Activated T-helper 9 cell treated with anti-CD3 and anti-CD28 coated beads, Interleukin-2, amount 50 U/mL, for 16 hours (primary cell): Measurements from ENCODE around the gene NECAP2.
A peak's percentile ranks its signal among the peaks of the same experiment; 100 is the strongest.

Source experiments
- DNase-seq: peaks from one replicate; pipeline ENCODE4 v3.0.0-alpha.2; 2020; ENCODE audit warnings: low read depth

Gene NECAP2, protein sequence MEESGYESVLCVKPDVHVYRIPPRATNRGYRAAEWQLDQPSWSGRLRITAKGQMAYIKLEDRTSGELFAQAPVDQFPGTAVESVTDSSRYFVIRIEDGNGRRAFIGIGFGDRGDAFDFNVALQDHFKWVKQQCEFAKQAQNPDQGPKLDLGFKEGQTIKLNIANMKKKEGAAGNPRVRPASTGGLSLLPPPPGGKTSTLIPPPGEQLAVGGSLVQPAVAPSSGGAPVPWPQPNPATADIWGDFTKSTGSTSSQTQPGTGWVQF

DNA sequence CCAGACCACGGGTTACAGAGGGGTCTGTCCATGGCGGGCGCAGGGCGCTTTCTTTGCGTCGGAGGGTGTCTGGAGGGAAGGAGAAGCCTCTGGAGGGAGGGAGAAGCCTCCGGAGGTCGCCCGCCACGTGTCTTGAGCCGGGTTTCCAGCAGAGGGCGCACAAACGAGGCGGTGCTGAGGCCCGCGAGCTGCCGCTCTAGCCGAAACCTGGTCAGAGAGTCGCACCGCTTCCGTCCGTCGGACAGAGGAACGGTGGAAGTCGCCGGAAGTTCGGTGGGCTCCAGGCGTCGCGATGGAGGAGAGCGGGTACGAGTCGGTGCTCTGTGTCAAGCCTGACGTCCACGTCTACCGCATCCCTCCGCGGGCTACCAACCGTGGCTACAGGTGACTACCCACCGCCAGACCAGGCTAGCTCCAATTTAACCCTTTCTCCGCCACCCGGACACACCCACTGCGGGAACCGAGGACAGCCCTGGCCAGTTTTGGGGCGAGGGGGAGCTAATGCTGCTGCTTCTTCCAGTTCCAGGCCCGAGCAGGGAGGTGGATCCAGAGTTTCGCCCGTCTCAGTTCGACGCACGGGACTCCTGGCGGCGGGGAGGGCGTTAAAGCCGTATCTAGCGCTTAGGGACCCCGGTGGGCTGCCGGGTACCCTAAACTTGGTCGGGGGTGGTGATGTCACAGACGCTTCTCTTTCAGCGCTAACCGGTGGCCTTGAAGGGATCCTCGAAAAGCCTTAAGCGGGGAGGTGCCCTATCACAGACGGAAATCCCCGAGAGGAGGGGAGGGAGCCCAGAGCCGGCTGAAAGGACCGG is at the start of gene NECAP2:
Gene NECAP2 (plus strand): TSS at position 255 of the 812 bp plus-strand sequence. CDS start 38 bp downstream, at position 293.
- DNase-seq = peak; percentile 90

DNA sequence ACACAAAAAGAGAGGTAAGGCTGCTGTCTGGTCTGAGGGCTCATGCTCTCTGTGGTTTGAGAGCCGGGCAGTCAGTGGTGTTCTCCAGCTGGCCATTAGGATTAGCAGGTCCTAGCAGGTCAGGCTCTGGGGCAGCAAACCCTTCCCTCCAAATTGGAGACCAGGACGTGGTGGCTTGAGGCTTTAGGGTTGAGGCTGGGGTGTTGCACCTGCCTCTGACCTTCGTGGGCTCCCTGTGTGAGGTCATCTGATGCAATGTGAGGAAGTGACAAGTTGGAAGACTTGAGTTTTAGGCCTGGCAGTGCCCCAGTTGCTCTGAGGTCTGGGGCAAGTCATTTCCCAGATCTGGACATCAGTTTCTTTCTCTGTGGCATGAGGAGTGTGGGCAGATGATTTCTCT is 49.1 kb upstream of the NECAP2 start:
- no peak for DNase-seq

DNA sequence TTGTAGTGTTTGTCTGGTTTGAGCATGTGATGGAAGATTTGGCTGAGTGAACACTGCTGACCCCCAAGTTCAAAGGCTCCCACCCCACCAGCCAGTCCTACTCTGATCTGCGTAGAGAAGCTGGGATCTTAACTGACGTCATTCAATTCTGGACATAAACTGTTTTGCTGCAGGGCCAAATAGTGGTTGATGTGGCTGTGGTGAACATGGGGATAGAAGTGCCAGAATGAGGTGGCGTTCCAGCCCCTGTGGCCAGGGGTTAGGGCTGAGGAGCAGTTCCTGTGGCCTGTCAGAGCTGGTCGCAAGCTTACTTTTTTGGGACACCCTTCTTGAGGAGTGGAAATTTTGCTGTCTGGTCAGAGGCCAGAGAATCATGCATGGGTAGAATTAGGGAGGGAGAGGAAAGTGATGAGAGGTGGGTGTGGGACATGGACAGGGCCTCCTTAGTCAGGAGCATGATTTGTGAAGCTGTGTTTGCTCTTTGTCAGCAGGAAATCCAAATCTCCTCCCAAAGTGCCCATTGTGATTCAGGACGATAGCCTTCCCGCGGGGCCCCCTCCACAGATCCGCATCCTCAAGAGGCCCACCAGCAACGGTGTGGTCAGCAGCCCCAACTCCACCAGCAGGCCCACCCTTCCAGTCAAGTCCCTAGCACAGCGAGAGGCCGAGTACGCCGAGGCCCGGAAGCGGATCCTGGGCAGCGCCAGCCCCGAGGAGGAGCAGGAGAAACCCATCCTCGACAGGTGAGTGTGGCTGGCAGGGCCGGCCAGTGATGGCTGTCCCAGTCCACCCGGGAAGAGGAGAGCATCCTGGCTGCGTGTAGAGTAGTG is 47.6 kb upstream of the NECAP2 start:
- no peak for DNase-seq

DNA sequence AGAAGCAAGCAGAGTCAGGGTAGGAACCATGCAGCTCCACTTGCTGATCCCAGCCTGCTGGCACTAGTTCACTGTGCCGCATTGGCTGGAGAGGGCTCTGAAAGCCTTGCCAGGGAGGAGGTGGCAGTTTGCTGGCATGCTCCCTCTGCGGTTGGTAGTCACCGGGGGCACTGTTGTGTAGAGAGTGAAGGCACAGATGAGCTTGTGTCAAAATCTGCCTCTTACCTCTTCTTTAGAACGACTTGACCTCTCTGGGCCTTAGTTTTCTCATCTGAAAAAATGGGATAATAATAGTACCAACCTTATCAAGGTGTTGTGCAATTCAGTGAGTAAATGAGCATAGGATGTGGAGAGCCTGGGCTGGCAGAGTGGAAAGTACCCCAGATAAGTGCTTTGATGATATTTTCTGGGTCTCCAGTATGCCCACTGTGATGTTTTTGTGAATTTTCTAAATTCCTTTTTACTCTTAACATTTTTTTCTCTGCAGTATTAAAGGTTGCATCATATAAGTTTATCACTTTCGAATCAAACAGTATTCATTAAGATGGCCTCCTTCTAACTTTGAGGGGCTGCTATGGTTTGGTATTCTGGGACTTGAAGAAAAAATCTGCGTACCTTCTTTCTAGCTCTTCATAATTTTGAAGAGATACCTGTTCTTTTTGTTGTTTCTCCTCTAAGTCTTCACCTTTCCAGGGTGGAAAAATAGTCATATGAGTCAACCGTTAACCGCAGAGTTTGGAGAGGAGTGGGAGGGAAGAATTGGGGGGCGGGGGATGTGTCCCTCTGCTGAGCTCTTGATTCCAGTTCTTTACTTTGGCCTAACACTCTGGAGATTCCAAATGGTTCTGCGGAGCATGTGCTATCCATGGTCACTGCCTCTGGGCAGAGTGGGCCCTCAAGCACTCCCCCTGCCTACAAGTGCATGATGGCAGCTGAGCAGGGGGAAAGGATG is 46.7 kb upstream of the NECAP2 start:
- DNase-seq = no peak

DNA sequence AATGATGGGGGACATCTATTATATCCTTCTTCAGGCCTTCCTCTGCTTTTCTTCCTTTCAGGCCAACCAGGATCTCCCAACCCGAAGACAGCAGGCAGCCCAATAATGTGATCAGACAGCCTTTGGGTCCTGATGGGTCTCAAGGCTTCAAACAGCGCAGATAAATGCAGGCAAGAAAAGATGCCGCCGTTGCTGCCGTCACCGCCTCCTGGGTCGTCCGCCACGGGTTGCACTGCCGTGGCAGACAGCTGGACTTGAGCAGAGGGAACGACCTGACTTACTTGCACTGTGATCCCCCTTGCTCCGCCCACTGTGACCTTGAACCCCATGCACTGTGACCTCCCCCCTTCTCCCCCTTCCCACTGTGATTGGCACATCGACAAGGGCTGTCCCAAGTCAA is 45.5 kb upstream of the NECAP2 start:
- no peak for DNase-seq

DNA sequence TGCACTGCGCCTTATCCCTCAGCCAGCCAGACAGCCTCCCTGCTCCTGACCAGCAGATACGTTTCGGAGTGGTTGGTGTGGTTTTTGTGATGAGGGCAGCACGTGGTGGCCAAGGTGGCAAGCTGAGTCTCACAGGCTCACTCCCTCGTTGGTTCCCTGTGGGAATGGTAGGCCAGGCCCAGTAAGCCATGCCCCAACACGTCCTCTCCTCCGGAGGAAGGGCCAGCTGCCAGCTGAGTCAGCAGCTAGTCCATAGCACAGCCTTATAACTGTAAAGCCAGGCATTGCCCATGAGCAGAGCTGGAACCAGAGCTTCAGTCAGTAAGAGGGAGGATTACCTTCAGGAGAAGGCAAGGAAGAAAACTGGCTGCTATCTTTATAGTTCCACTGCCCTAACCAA is 43.9 kb upstream of the NECAP2 start:
- DNase-seq = no peak

DNA sequence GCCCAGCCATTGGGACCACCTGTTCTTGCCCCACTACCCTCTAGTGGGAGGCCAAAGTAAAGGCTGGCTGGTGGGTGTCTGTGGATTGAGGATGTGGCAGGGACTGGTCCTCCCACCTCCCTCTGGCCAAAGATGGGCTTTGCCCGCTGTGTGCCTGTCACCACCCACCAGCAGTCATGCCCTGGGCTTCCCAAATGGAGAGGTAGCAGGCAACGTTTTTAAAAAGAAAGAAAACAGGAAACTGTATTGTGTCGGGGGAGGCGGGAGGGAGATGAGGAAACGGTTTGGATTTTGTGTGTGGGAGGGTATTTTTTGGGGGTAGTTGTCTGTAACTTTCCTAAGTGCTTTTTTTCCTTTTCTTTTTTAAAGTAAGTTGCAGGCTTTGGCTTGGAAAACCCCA is 43.4 kb upstream of the NECAP2 start:
- no peak for DNase-seq

DNA sequence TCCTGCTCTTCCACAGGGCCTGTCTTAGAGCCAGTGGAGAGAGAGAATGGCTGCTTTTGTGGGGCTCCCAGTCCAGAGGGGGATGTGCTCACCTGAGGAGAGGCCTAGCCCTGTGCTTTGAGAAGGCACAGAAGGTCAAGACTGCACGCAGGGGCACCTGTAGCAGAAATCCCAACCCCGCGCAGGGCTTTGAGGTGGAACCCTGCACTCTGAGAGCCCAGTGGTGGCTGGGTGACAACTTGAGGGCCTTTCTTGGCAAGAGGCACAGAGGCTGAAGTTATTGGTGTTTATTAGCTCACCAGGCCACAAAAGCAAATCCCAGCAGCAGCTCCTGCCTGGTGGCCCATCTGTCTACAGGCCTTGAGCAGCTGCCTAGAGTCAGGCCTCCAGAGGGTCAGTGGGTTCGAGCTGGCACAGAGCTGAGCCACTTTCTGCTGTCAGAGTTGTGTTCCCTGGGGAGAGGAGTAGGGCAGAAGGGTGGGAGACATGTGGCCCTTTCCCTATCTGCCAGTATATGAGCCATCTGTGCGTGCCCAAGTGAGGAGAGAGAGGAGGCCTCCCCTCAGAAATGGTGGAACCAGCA is 42.1 kb upstream of the NECAP2 start:
- DNase-seq = no peak

DNA sequence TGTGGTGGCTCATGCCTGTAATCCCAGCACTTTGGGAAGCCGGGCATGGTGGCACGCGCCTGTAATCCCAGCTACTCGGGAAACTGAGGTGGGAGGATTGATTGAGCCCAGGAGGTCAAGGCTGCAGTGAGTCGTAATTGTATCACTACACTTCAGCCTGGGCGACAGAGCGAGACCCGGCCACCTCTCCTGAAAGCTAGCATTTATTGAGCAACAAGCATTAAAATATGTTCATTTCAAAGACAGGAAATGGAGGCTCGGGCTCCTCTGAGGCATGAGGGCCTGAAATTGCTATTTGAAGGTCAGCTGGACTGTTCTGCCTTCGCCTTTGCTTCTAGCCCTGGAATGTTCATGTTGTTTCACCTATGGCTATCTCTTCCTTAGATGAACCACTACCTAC is 37.8 kb upstream of the NECAP2 start:
- DNase-seq = no peak

DNA sequence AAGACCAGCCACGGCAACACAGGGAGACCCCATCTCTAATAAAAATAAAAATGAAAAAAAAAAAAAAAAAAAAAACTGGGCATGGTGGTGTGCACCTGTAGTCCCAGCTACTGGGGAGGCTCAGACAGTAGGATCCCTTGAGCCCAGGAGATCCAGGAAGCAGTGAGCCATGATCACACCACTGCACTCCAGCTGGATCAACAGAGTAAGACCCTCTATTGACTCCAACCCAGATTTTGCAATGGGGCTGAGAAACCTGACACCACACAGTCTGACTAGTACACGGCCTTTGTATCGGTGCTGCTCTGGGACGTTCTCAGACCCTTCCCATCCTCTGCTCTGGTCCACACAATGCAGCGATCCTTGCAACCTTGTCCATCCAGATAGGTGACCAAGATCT is 35.1 kb upstream of the NECAP2 start:
- no peak for DNase-seq

DNA sequence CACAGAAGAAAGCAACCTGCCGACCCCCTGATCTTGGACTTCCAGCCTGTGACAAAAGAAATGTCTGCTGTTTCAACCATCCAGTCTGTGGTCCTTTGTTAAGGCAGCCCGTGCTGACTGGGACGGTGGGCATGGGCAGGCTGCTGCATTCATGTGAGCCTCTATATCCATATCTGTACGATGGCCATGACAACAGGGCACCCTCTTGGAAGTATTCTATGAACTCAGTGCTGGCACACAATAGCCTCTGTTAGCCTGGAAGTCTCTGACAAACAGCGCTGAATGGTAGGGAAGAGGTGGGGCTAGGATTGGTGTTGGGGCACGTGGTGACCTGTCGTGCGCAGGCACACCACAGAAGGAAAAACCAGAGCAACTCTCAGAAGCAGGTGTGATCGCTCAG is 33.7 kb upstream of the NECAP2 start:
- no peak for DNase-seq

DNA sequence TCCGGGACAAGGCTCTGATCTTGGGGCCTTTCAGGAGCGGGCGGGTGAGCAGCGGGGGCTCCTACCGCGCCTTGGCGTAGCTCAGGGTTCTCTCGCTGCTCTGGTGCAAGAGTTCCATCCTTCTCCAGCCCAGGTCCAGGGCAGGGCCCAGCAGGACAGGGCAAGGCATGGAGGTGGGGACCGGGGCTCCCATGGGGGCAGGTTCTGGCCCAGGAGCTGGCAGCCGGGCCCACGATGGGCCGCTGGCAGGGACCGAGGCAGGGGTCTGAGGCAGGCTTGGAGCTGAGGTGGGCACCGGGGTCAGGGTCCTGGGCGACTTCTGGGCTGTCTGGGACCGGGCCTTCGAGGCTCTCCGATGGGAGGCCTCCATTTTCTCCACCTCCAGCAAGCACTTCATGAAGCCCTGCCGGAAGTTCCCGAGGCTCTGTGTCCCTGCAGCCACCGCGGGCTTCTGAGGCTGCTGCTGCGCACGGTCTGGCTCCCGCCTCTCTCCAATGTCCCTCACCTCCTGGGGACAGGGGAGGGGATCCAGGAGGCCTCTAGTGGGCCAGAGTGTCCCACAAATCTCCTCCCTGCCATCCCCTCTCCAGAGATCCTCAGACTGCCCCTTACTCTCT is 30.9 kb upstream of the NECAP2 start:
- no peak for DNase-seq

DNA sequence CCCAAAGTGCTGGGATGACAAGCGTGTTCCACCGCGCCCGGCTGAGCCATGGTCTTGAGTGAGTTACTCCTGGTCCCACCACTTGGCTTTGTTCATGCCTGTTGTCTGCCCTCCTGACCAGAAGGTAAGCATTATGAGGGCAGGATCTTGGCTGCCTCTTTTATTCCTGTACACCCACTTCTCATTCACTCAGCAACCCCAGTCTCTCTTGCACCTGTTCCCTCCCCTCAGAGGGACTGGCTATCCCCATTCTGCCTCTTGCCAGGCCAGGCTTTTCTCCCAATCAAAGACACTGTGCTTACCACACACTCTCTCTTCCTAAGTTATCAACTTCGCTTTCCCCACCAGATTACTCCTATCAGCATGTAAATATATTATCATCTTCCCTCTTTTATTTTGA is 29.7 kb upstream of the NECAP2 start:
- no peak for DNase-seq

DNA sequence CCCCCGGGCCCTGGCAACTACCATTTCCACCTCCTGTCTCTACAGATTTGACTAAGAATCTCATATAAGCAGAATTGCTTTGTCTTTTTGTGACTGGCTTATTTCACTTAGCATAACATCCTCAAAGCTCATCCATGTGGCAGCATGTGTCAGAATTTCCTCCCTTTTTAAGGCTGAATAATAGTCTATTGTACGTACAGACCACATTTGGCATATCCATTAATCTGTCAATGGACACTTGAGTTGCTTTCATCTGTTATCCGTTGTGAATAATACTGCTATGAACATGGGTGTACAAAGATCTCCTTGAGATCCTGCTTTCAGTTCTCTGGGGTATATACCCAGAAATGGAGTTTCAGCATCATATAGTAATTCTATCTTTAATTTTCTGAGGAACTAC is 27.3 kb upstream of the NECAP2 start:
- DNase-seq = no peak

DNA sequence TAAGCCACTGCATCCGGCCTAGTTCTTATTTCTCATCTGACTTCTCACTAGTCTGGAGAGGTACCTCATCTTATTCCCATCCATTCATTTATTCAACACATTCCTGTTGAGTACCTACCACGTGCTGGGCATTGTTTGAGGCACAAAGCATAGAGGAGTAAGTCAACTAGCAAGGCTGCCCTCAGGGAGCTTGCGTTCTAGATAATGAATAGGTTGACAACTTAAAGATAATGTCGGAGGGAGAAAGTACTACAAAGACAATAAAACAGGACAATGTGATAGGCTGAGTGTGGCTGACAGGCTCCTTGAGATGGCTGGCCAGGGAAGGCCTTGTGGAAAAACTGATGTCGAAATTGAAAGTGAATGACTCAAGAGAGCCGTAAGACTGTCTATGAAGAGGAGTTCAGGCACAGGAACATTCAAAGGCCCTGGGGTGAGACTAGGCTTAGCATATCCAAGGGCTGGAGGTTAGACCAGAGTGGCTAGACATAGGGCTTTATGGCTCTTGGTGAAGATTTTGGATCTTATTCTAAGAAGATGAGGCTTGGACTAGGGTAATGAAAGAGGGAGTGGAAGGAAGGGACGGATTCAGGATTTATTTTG is 21.6 kb upstream of the NECAP2 start:
- DNase-seq = no peak

DNA sequence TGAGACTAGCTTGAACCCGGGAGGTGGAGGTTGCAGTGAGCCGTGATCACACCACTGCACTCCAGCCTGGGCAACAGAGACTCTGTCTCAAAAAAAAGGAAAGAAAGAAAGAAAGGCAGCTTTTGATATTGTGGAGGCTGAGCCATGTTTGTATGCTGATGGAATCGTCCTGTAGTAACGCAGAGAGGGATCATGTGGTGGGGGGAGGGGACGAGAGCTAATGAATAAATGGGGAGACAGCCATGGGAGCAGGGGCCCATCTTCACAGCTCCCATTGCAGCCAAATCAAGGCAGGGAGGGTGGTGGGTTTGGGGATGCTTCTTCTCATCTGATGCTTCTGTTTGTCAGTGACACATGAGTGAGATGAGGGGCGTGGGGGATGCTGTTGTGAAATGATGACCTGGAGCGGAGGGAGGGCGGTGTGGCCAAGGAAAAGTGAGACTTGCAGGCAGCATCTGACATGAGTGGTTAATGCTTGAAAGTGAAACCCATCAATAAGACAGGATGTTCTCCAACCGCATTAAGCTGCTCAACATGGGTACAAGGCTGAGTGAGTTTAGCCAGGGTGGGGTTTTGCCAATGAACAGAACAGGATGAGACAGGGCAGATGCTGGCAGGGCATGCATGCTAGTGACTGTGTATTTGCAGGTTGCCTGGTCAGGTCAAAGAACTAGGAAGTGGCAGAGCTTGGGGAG is 20.0 kb upstream of the NECAP2 start:
- DNase-seq = peak; percentile 40

DNA sequence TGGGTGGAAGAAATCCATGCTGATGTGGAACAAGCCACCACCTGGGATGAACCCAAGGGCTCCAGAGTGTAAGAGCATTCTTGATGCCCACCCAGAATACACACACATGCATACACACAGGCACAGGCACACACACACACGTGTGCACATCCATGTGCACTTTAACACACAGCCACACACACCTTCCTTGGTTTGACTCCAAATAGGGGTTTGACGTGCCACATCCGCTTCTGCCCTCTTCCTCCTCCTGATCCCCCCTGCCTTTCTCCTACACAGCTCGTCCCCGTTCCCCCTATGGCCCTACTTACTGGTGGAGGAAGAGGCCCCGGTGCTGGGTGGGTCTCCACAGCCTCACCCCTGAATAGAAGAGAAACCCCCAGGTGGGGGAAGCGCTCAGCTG is 19.3 kb upstream of the NECAP2 start:
- DNase-seq = no peak

DNA sequence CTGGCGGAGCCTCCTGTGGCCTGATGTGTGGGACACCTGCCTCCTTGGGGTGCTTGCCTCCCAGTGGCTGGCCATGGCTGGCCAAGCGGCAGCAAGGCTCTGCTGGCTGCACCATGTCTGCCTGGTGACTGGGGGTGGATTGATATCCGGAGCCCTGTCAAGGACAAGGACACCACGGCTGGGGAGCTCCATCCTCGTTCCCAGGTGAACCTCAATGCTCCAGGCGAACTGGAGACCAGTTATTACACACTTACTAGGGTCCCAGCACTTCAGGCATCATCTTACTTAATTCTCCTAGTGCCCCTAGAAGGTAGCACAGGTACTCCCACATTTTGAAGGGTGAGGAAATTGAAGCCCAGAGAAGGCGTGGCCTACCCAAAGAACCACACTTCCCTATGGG is 18.5 kb upstream of the NECAP2 start:
- no peak for DNase-seq

DNA sequence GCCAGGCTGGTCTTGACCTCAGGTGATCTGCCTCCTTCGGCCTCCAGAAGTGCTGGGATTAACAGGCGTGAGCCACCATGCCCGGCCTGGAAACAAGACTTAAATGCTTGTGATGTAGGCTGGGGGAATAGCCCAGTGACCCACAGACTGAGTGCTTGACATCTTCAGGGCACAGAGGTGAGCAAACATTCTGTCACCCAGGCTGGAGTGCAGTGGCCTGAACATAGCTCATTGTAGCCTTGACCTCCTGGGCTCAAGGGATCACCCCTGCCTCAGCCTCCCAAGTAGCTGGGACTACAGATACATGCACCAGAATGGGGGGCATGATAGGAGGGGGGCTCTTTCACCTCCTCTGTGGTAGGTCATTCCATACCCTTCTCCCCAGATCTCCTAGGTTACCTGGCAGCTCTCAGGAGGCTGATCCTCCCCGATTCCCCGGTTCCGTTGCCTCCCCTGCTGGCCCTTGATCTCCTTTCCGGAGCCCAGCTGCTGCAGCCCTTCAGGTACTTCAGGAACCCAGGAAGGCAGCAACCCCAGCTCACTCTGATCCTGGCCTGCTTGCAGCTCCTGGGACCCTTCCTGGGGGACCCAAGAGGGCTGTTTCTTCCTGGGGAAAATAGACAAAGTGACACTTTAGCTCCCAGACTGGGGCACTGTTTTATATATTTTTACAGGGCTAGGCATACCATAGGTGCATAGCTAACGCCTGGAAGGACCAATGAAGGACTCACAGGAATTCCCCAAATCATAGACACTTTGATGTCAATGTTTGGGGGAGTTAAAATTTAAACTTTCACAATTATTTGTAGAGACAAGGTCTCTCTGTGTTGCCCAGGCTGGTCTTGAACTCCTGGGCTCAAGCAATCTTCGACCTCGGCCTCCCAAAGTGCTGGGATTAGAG is 15.1 kb upstream of the NECAP2 start:
- DNase-seq = no peak
